H7 (cell line): Measurements from ENCODE around the gene HS3ST4. TPM values are rescaled to one million over a fixed set of nuclear protein-coding genes. Genes with fewer than 3 reads are reported as not detected.
"Not testable (repeated sequence)": the region's sequence is repeated elsewhere in the genome, so short reads cannot be mapped to it uniquely, and the experiment has no call there.

ENCODE experiments used
- DNase-seq: peaks from one replicate; pipeline ENCODE4 v3.0.0; 2012
- H3K27me3 ChIP-seq: 2 replicates; pipeline ENCODE4 v1.6.0; 2011; ENCODE audit warnings: mild to moderate bottlenecking, low read length; ENCODE audit not compliant: control insufficient read depth, insufficient read depth
- H3K36me3 ChIP-seq: replicated peaks from 2 replicates; pipeline ENCODE4 v1.5.1; 2011; ENCODE audit warnings: low read length; ENCODE audit not compliant: control insufficient read depth, insufficient read depth
- H3K4me3 ChIP-seq: 2 replicates; pipeline ENCODE4 v1.5.1; 2011; ENCODE audit warnings: low read depth, mild to moderate bottlenecking, control low read depth, low read length, moderate library complexity; ENCODE audit not compliant: insufficient read depth
- total RNA-seq: library from RNA; depleted of rRNA; stranded (reverse); fragments of >200 nt; shearing (Covaris generic); gene quantifications from 2 replicates; pipeline ENCODE4 v1.2.3, GENCODE V29; 2014

Gene HS3ST4
- total RNA-seq, 1 experiment from 2014 or later: 1.9 TPM

- no peak overlapping the region for H3K4me3 ChIP-seq
- no peak for DNase-seq
- no peaks in the 10 kb centered on the region for H3K27me3 ChIP-seq
- H3K36me3 ChIP-seq: no peaks in the 10 kb centered on the region
Measured at GRCh38 chr16:26005336-26005735, 313.6 kb downstream of the HS3ST4 start.

GRCh38 chr16:26012376-26012775, 320.6 kb downstream of the HS3ST4 start:
- Histone ChIP-seq H3K36me3 (no peaks in the 10 kb centered on the region), H3K4me3 (no peak overlapping the region), H3K27me3 (no peaks in the 10 kb centered on the region)
- no peak for DNase-seq

GRCh38 chr16:26015776-26016175, 324.0 kb downstream of the HS3ST4 start:
- DNase-seq: no peak
- Histone ChIP-seq H3K36me3 (no peaks in the 10 kb centered on the region), H3K4me3 (no peak overlapping the region), H3K27me3 (no peaks in the 10 kb centered on the region)

GRCh38 chr16:26016989-26017388, 325.2 kb downstream of the HS3ST4 start:
- H3K36me3 ChIP-seq: no peaks in the 10 kb centered on the region
- DNase-seq: no peak
- H3K27me3 ChIP-seq: no peaks in the 10 kb centered on the region
- H3K4me3 ChIP-seq: no peak overlapping the region

- no peak for DNase-seq
- H3K36me3 ChIP-seq: no peaks in the 10 kb centered on the region
- H3K4me3 ChIP-seq: no peak overlapping the region
- no peaks in the 10 kb centered on the region for H3K27me3 ChIP-seq
Measured at GRCh38 chr16:26019381-26020242, 327.9 kb downstream of the HS3ST4 start.

- Histone ChIP-seq H3K27me3 (no peaks in the 10 kb centered on the region), H3K36me3 (no peaks in the 10 kb centered on the region), H3K4me3 (no peak overlapping the region)
- no peak for DNase-seq
Measured at GRCh38 chr16:26026709-26027450, 335.1 kb downstream of the HS3ST4 start.

- Histone ChIP-seq H3K4me3 (no peak overlapping the region), H3K36me3 (no peaks in the 10 kb centered on the region)
- DNase-seq: no peak
Measured at GRCh38 chr16:26031286-26031685, 339.5 kb downstream of the HS3ST4 start.

GRCh38 chr16:26032661-26033060, 340.9 kb downstream of the HS3ST4 start:
- not testable (repeated sequence) for H3K4me3 ChIP-seq

More at GRCh38 chr16:26031286-26031685, 339.5 kb downstream of the HS3ST4 start:
- H3K27me3 ChIP-seq: no peaks in the 10 kb centered on the region

GRCh38 chr16:26041952-26042668, 350.4 kb downstream of the HS3ST4 start:
- Histone ChIP-seq H3K27me3 (no peaks in the 10 kb centered on the region), H3K4me3 (no peak overlapping the region), H3K36me3 (no peaks in the 10 kb centered on the region)
- no peak for DNase-seq

More at GRCh38 chr16:26032661-26033060, 340.9 kb downstream of the HS3ST4 start:
- DNase-seq, H3K27me3 ChIP-seq, H3K36me3 ChIP-seq: not testable (repeated sequence)

GRCh38 chr16:26050472-26050871, 358.7 kb downstream of the HS3ST4 start:
- H3K36me3 ChIP-seq: no peaks in the 10 kb centered on the region
- no peaks in the 10 kb centered on the region for H3K27me3 ChIP-seq
- no peak overlapping the region for H3K4me3 ChIP-seq
- no peak for DNase-seq

GRCh38 chr16:26051063-26051462, 359.3 kb downstream of the HS3ST4 start:
- no peaks in the 10 kb centered on the region for H3K27me3 ChIP-seq
- H3K36me3 ChIP-seq: no peaks in the 10 kb centered on the region
- H3K4me3 ChIP-seq: no peak overlapping the region
- peak; percentile 34 for DNase-seq

- H3K36me3 ChIP-seq: no peaks in the 10 kb centered on the region
- H3K27me3 ChIP-seq: no peaks in the 10 kb centered on the region
- no peak for DNase-seq
- no peak overlapping the region for H3K4me3 ChIP-seq
Measured at GRCh38 chr16:26053889-26054288, 362.1 kb downstream of the HS3ST4 start.

GRCh38 chr16:26058326-26058725, 366.6 kb downstream of the HS3ST4 start:
- no peaks in the 10 kb centered on the region for H3K27me3 ChIP-seq
- no peak for DNase-seq
- H3K36me3 ChIP-seq: no peaks in the 10 kb centered on the region
- H3K4me3 ChIP-seq: no peak overlapping the region

GRCh38 chr16:26070302-26071100, 378.7 kb downstream of the HS3ST4 start:
- Histone ChIP-seq H3K36me3 (no peaks in the 10 kb centered on the region), H3K27me3 (no peaks in the 10 kb centered on the region), H3K4me3 (no peak overlapping the region)
- no peak for DNase-seq
